Fibroblast of mammary gland (primary cell): ENCODE data around the gene GALK2.
"Not testable (repeated sequence)": the region's sequence is repeated elsewhere in the genome, so short reads cannot be mapped to it uniquely, and the experiment has no call there.

Experiments
- DNase-seq: peaks from one replicate; pipeline ENCODE4 v3.0.0-alpha.2; 2010; ENCODE audit warnings: low read depth
- H3K4me3 ChIP-seq: 2 replicates; pipeline ENCODE4 v1.5.1; 2011; ENCODE audit warnings: low read depth, mild to moderate bottlenecking, low read length, moderate library complexity; ENCODE audit not compliant: control insufficient read depth
- TF ChIP-seq, protein P1 (sequence below): conservative IDR thresholded peaks from 2 replicates; pipeline ENCODE4 v1.5.1; 2011; ENCODE audit warnings: low read depth, low read length, inconsistent platforms; ENCODE audit not compliant: control insufficient read depth, insufficient read depth

GALK2 gene

GRCh38 chr15:49189631-49190030 is 19.6 kb downstream of the GALK2 start:
- TF ChIP-seq, protein P1, sequence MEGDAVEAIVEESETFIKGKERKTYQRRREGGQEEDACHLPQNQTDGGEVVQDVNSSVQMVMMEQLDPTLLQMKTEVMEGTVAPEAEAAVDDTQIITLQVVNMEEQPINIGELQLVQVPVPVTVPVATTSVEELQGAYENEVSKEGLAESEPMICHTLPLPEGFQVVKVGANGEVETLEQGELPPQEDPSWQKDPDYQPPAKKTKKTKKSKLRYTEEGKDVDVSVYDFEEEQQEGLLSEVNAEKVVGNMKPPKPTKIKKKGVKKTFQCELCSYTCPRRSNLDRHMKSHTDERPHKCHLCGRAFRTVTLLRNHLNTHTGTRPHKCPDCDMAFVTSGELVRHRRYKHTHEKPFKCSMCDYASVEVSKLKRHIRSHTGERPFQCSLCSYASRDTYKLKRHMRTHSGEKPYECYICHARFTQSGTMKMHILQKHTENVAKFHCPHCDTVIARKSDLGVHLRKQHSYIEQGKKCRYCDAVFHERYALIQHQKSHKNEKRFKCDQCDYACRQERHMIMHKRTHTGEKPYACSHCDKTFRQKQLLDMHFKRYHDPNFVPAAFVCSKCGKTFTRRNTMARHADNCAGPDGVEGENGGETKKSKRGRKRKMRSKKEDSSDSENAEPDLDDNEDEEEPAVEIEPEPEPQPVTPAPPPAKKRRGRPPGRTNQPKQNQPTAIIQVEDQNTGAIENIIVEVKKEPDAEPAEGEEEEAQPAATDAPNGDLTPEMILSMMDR: no peak
- peak; percentile 2 for DNase-seq
- H3K4me3 ChIP-seq: no peak overlapping the region

DNA sequence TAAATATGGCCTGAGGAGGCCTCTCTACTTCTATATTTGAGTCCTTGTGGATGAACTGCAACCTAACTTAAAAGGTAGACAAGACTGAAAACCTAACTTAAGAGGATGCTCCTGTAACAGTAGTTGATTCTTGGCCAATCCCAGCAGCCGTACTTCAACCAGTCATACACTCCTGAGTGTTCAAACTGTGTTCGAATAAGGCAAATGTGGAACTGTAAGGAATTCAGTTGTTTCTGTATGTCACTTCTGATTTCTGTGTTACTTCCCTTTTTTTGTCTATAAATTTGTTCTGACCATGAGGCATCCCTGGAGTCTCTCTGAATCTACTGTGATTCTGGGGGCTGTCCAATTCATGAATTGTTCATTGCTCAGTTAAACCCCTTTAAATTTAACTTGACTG is 20.5 kb downstream of the GALK2 start:
- TF ChIP-seq, protein P1: no peak
- no peak overlapping the region for H3K4me3 ChIP-seq
- DNase-seq: no peak

GRCh38 chr15:49191892-49192291 is 21.8 kb downstream of the GALK2 start:
- no peak overlapping the region for H3K4me3 ChIP-seq
- TF ChIP-seq, protein P1: no peak
- DNase-seq: no peak

- no peak for DNase-seq
- H3K4me3 ChIP-seq: no peak overlapping the region
- TF ChIP-seq, protein P1: no peak
Measured at GRCh38 chr15:49196856-49197255, 26.8 kb downstream of the GALK2 start.

- peak; percentile 55 for DNase-seq
- H3K4me3 ChIP-seq: no peak overlapping the region
- TF ChIP-seq, protein P1: no peak
Measured at GRCh38 chr15:49199666-49200065, 29.6 kb downstream of the GALK2 start.

DNA sequence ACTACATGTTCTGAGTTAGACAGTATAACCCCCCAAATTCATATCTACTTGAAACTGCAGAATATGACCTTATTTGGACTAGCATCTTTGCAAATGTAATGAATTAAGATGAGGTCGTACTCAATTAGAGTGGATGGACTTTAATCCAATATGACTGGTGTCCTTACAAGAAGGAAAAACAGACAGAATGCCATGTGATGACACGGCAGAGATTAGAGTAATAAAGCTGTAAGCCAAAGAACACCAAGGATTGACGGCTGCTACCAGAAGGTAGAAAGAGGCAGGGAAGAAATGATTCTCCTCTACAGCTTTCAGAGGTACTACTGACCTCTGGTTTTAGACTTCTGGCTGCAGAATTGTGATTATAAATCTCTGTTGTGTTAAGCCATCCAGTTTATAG is 30.3 kb downstream of the GALK2 start:
- H3K4me3 ChIP-seq: no peak overlapping the region

GRCh38 chr15:49208102-49208501 is 38.1 kb downstream of the GALK2 start:
- H3K4me3 ChIP-seq, DNase-seq: not testable (repeated sequence)

More for the DNA sequence above, 30.3 kb downstream of the GALK2 start:
- TF ChIP-seq, protein P1: no peak
- no peak for DNase-seq
